ENCODE results near the gene MND1.
"Not testable (repeated sequence)": the region's sequence is repeated elsewhere in the genome, so short reads cannot be mapped to it uniquely, and the experiment has no call there.

The MND1 gene

GRCh38 chr4:153409412-153409811 lies 64.9 kb downstream of the MND1 start:
- no peak overlapping the region for H3K4me3 ChIP-seq (replicated peaks; ENCODE audit: low read depth, low read length)
- DNase-seq (ENCODE audit: low read depth) = peak; percentile 62
- no peak for TF ChIP-seq CTCF (IDR thresholded peaks at IDR 0.05; ENCODE audit: low read length, missing control alignments)

GRCh38 chr4:153409924-153410501 lies 65.5 kb downstream of the MND1 start:
- no peak for DNase-seq (ENCODE audit: low read depth)
- no peak overlapping the region for H3K4me3 ChIP-seq (replicated peaks; ENCODE audit: low read depth, low read length)
- TF ChIP-seq CTCF (IDR thresholded peaks at IDR 0.05; ENCODE audit: low read length, missing control alignments) = no peak

GRCh38 chr4:153413842-153414241 lies 69.4 kb downstream of the MND1 start:
- DNase-seq (ENCODE audit: low read depth) = no peak
- TF ChIP-seq CTCF (IDR thresholded peaks at IDR 0.05; ENCODE audit: low read length, missing control alignments) = no peak
- no peak overlapping the region for H3K4me3 ChIP-seq (replicated peaks; ENCODE audit: low read depth, low read length)

GRCh38 chr4:153416456-153416855 lies 72.0 kb downstream of the MND1 start:
- H3K4me3 ChIP-seq (replicated peaks; ENCODE audit: low read depth, low read length); DNase-seq (ENCODE audit: low read depth): not testable (repeated sequence)

GRCh38 chr4:153418121-153418520 lies 73.6 kb downstream of the MND1 start:
- DNase-seq (ENCODE audit: low read depth) = peak; percentile 21
- no peak overlapping the region for H3K4me3 ChIP-seq (replicated peaks; ENCODE audit: low read depth, low read length)
- TF ChIP-seq CTCF (IDR thresholded peaks at IDR 0.05; ENCODE audit: low read length, missing control alignments) = no peak

- no peak overlapping the region for H3K4me3 ChIP-seq (replicated peaks; ENCODE audit: low read depth, low read length)
- no peak for TF ChIP-seq CTCF (IDR thresholded peaks at IDR 0.05; ENCODE audit: low read length, missing control alignments)
- peak; percentile 59 for DNase-seq (ENCODE audit: low read depth)
These were observed 74.1 kb downstream of the MND1 start for GRCh38 chr4:153418558-153418957.

GRCh38 chr4:153419029-153419428 lies 74.5 kb downstream of the MND1 start:
- no peak overlapping the region for H3K4me3 ChIP-seq (replicated peaks; ENCODE audit: low read depth, low read length)
- DNase-seq (ENCODE audit: low read depth) = no peak
- no peak for TF ChIP-seq CTCF (IDR thresholded peaks at IDR 0.05; ENCODE audit: low read length, missing control alignments)
